Pericardium fibroblast (primary cell): ENCODE data around the gene TMEM144. TPM values are rescaled to one million over a fixed set of nuclear protein-coding genes. Genes with fewer than 3 reads are reported as not detected.

Source experiments
- total RNA-seq: library from RNA; depleted of rRNA; stranded (reverse); fragments of >200 nt; gene quantifications from 2 replicates; pipeline ENCODE4 v1.2.3, GENCODE V29; 2015

TMEM144 gene
- 1.6 and 1.9 TPM in 2 replicates for total RNA-seq

GRCh38 chr4:158209825-158210807, at the start of gene TMEM144:
Gene TMEM144 (plus strand): TSS chr4:158210486. CDS start chr4:158212668, 2,182 bp downstream.

DNA sequence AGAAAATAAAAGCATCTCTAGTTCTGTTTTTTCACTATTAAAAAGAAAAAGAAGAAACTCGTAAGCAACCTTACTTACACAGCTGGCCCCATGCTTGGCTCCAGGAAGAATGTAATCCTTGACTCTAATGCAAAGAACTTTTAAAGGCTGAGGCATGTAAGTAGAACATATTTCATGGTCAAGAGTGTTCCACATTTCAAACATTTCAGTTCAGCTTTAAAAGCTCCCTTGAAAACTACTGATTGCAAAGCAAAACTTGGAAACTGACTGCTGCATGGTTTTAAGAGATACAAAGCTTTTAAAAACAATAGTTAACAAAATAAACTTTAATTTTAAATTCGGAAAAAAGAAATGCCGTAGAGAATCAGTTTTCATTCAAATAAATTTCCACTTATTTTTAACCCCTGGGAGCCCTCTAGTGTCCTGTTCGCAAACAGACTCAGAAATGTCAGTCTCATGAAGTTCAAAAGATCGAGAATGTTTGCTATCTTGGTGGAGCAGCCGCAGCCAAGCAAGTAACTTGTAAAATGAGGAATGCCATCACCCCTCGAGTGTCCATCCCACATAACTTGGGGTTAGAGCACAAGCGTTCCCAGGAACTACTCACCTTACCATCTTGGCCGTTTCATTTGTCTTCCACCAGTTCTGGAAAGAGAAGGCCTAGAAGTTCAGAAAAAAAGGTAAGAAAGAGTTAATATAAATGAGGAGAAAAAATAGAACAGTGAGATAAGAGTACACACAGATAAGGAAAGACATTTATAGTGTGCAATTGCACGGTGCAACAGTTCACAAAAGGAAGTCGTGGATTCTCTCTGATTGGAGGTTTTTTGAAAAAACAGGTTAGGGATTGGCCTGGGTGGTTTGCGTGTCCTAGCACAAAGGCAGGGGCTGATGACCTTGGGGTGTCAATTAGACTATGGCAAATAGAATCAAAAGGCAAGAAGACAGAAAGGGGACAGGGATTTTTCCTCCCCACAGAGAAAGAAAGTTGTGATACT, 37.7 kb upstream of the TMEM144 start, which contains the start of gene GASK1B:
GASK1B (minus strand) TSS at position 765 of the 998 bp plus-strand sequence. CDS start 1,650 bp downstream, outside the sequence.

Other genes starting within 250 kb of the TMEM144 start
- gene GASK1B, start 37.5 kb upstream of the TMEM144 start, total RNA-seq = 79.7 and 104 TPM in 2 replicates